Ovary (tissue), 9 donors: Measurements from ENCODE around the gene SLC27A1. TPM values are rescaled to one million over a fixed set of nuclear protein-coding genes. Genes with fewer than 3 reads are reported as not detected.
A peak's percentile ranks its signal among the peaks of the same experiment; 100 is the strongest.
"Not testable (repeated sequence)": the region's sequence is repeated elsewhere in the genome, so short reads cannot be mapped to it uniquely, and the experiment has no call there.

Experiments
- DNase-seq, 5 donors: peaks; one replicate each; pipeline ENCODE4 v3.0.0-alpha.2; 2019 to 2020
- H3K27ac ChIP-seq, 2 donors: fragments of 200-600 bp; one replicate each; pipeline versions ENCODE4 v1.5.1 to v1.8.0; 2019 to 2022
- H3K27me3 ChIP-seq: fragments of 200-600 bp; one replicate; pipeline ENCODE4 v1.8.0; 2022
- H3K36me3 ChIP-seq: fragments of 200-600 bp; sonication (generic); one replicate; pipeline ENCODE4 v1.5.1; 2019
- H3K4me1 ChIP-seq: one replicate; pipeline ENCODE4 v1.8.1; 2013; ENCODE audit warnings: mild to moderate bottlenecking, moderate library complexity; ENCODE audit not compliant: insufficient read depth
- H3K4me3 ChIP-seq: fragments of 200-600 bp; sonication (generic); one replicate; pipeline ENCODE4 v1.5.1; 2017
- H3K9me3 ChIP-seq, 2 donors: fragments of 200-600 bp in 1 of 2; sonication (generic) in 1 of 2; one replicate each; pipeline versions ENCODE4 v1.5.1 to v1.8.1; 2013 to 2019; ENCODE audit warnings: mild to moderate bottlenecking in 1 of 2, moderate library complexity in 1 of 2
- CTCF ChIP-seq, 3 donors: fragments of 450-650 bp in 2 of 3; fragments of 200-600 bp in 1 of 3; IDR thresholded peaks; one replicate each; pipeline versions ENCODE4 v1.5.1 to v1.8.0; 2016 to 2022; ENCODE audit warnings: antibody characterized with exemption in 3 of 3, mild to moderate bottlenecking in 1 of 3
- EP300 ChIP-seq: sonication (generic); formaldehyde crosslinking; IDR thresholded peaks from one replicate; pipeline ENCODE4 v1.6.1; 2017; ENCODE audit warnings: antibody characterized with exemption
- POLR2A ChIP-seq: fragments of 450-650 bp; IDR thresholded peaks from one replicate; pipeline ENCODE4 v1.6.1; 2017; ENCODE audit warnings: antibody characterized with exemption, mild to moderate bottlenecking, moderate library complexity
- WGBS, 3 donors: extraction: QIAGEN DNeasy Blood & Tissue Kit in 1 of 3; methylation state at CpG; one replicate each; pipeline versions ENCODE4 v1.1.5 to v1.1.7; 2013 to 2017; 5-methylcytosine and 5-hydroxymethylcytosine counted together
- intact Hi-C, 4 donors: fragments of 100-400 bp; cut with DNase I; formaldehyde crosslinking; loops; one replicate each; pipeline versions ENCODE4 v1.11.0 to v1.15.1; 2022 to 2023
- polyA plus RNA-seq, 2 donors: library from polyadenylated mRNA; stranded (reverse); fragments of 200-250 nt in 1 of 2; fragments of 350-450 nt in 1 of 2; fragmentation: Illumina TruSeq in 1 of 2; extraction: RNeasy Lipid Tissue Mini Kit (QIAGEN cat#74804) in 1 of 2; gene quantifications; one replicate each; pipeline ENCODE4 v1.2.3, GENCODE V29; 2013 to 2014
- total RNA-seq, 7 donors: library from RNA; depleted of rRNA in 2 of 7; stranded (reverse); fragments of >200 nt in 2 of 7; fragmentation: NEBNext Ultra II Directional in 3 of 7; extraction: Animal tissue kit (Norgen Biotek cat#: 25700) in 3 of 7; gene quantifications; one replicate each; pipeline versions ENCODE4 v1.1.0 to v1.2.4, GENCODE V29; 2016 to 2023
- donor health status: DM: no; HTN: no; CAD: no; lungs with moderate emphysema.
- donor health status: DM: no; HTN: no; CAD: no.
- donor health status: Bipolar disorder and iron deficiency.
- donor health status: DM: yes; HTN: yes; CAD: no.
- donor health status: DM: no; HTN: no; CAD: no.
- donor health status: DM: yes; HTN: yes; CAD: no.

Gene SLC27A1
- total and polyA plus RNA-seq, 9 donors = 4.6 to 43.1 (median 37.8) TPM

GRCh38 chr19:17469481-17470067, 750 bp upstream of the SLC27A1 start:
- Histone ChIP-seq H3K4me1 (peaks cover 12% of the 10 kb centered on the region), H3K4me3 (peak overlapping the region; percentile 90), H3K9me3 (no peaks in the 10 kb centered on the region), H3K27me3 (no peaks in the 10 kb centered on the region), H3K27ac (peak overlapping the region; percentile 83 to 86), H3K36me3 (no peaks in the 10 kb centered on the region)
- intact Hi-C loops = loop anchor here (5.0 to 10.0 kb wide), 6 partner anchors 43 to 125 kb away; partner anchors contain the start of genes CCDC194 (in 3 of the 4), PGLS (in 2 of the 4) and MVB12A (in 1 of the 4)
- WGBS, 3 donors = 0 to 1% (median 1%) methylated on average over 27 to 31 of the region's 31 CpGs
- TF ChIP-seq EP300 (peak; percentile 15), CTCF (IDR thresholded peaks at IDR 0.05) (no peak), POLR2A (peak; percentile 43)
- peak; percentile 98 to 99 (median 99) for DNase-seq

- Histone ChIP-seq H3K4me3 (peak overlapping the region; percentile 90), H3K27ac (no peak overlapping the region), H3K4me1 (peaks cover 18% of the 10 kb centered on the region), H3K9me3 (no peaks in the 10 kb centered on the region), H3K27me3 (no peaks in the 10 kb centered on the region), H3K36me3 (no peaks in the 10 kb centered on the region)
- TF ChIP-seq CTCF (IDR thresholded peaks at IDR 0.05) (no peak), EP300 (no peak), POLR2A (no peak)
- intact Hi-C loops = loop anchor here in 2 of 4 donors (5.0 kb wide), 1 partner anchor 41 kb away; the partner anchor contains the start of gene PGLS (in 2 of the 2)
- no peak for DNase-seq
- 45 to 50% (median 47%) methylated on average over 12 of the region's 12 CpGs for WGBS, 3 donors
Measured at GRCh38 chr19:17471410-17472125, 1.2 kb downstream of the SLC27A1 start.

GRCh38 chr19:17473041-17473440, 2.7 kb downstream of the SLC27A1 start:
- DNase-seq = no peak
- Histone ChIP-seq H3K36me3 (no peaks in the 10 kb centered on the region), H3K4me3 (no peak overlapping the region), H3K27ac (no peak overlapping the region), H3K27me3 (no peaks in the 10 kb centered on the region), H3K4me1 (peaks cover 18% of the 10 kb centered on the region), H3K9me3 (no peaks in the 10 kb centered on the region)
- TF ChIP-seq CTCF (IDR thresholded peaks at IDR 0.05) = no peak
- no peak for TF ChIP-seq EP300
- TF ChIP-seq POLR2A = no peak
- WGBS, 3 donors = 81 to 82% (median 82%) methylated on average over 9 of the region's 9 CpGs
- intact Hi-C loops = loop anchor here in 2 of 4 donors (5.0 kb wide), 1 partner anchor 39 kb away; the partner anchor contains the start of gene PGLS (in 2 of the 2)

GRCh38 chr19:17475011-17475540, 4.8 kb downstream of the SLC27A1 start:
- intact Hi-C loops, DNase-seq, H3K36me3 ChIP-seq, H3K27ac ChIP-seq, H3K9me3 ChIP-seq, H3K27me3 ChIP-seq, H3K4me3 ChIP-seq: not testable (repeated sequence)
- WGBS, 3 donors = 64 to 74% (median 70%) methylated on average over 6 of the region's 6 CpGs
- H3K4me1 ChIP-seq = peaks cover 11% of the 10 kb centered on the region
